Fibroblast of lung (primary cell): Measurements from ENCODE around the gene ACP4. TPM values are rescaled to one million over a fixed set of nuclear protein-coding genes. Genes with fewer than 3 reads are reported as not detected.

Experiments used
- DNase-seq, 2 donors: peaks; one replicate each; pipeline versions ENCODE4 v3.0.0 to v3.0.0-alpha.2; 2010; ENCODE audit warnings: low read depth in 2 of 2
- H2AFZ ChIP-seq: 2 replicates; pipeline ENCODE4 v1.5.1; 2012; ENCODE audit warnings: low read length, control low read depth, inconsistent platforms
- H3K27ac ChIP-seq: 2 replicates; pipeline ENCODE4 v1.5.1; 2011; ENCODE audit warnings: low read length, control low read depth; ENCODE audit not compliant: insufficient read depth
- H3K27me3 ChIP-seq: 2 replicates; pipeline ENCODE4 v1.5.1; 2011; ENCODE audit warnings: mild to moderate bottlenecking, low read length; ENCODE audit not compliant: control insufficient read depth, insufficient read depth
- H3K36me3 ChIP-seq: 2 replicates; pipeline ENCODE4 v1.5.1; 2011; ENCODE audit warnings: low read length; ENCODE audit not compliant: control insufficient read depth, insufficient read depth
- H3K4me1 ChIP-seq: 2 replicates; pipeline ENCODE4 v1.5.1; 2011; ENCODE audit warnings: low read length; ENCODE audit not compliant: control insufficient read depth, insufficient read depth; ENCODE audit errors: extremely low read depth
- H3K4me2 ChIP-seq: 2 replicates; pipeline ENCODE4 v1.5.1; 2011; ENCODE audit warnings: low read length, control low read depth; ENCODE audit not compliant: insufficient read depth; ENCODE audit errors: extremely low read depth
- H3K4me3 ChIP-seq, 4 experiments: fragments of 200-600 bp in 1 of 4; sonication (generic) in 1 of 4; replicated peaks in 1 of 4; 2 replicates each; pipeline ENCODE4 v1.5.1; 2011 to 2016; ENCODE audit warnings: low read length in 4 of 4, low read depth in 3 of 4, mild to moderate bottlenecking in 3 of 4, control low read depth in 2 of 4, inconsistent platforms in 1 of 4, mixed read lengths in 1 of 4; ENCODE audit not compliant: insufficient read depth in 1 of 4; ENCODE audit errors: control extremely low read depth in 1 of 4
- H3K79me2 ChIP-seq: 2 replicates; pipeline ENCODE4 v1.5.1; 2012; ENCODE audit warnings: mild to moderate bottlenecking, low read length, inconsistent platforms; ENCODE audit not compliant: control insufficient read depth, insufficient read depth
- H3K9ac ChIP-seq: 2 replicates; pipeline ENCODE4 v1.5.1; 2011; ENCODE audit warnings: mild to moderate bottlenecking, low read length, control low read depth; ENCODE audit not compliant: insufficient read depth
- H3K9me3 ChIP-seq: 2 replicates; pipeline ENCODE4 v1.5.1; 2012; ENCODE audit warnings: low read depth, low read length; ENCODE audit not compliant: control insufficient read depth, insufficient read depth
- H4K20me1 ChIP-seq: 2 replicates; pipeline ENCODE4 v1.5.1; 2011; ENCODE audit warnings: low read length; ENCODE audit not compliant: control insufficient read depth, insufficient read depth; ENCODE audit errors: extremely low read depth
- CTCF ChIP-seq, 2 donors: IDR thresholded peaks in 1 of 2; conservative IDR thresholded peaks in 1 of 2; 1 replicate in 1 of 2; 2 replicates in 1 of 2; pipeline ENCODE4 v1.5.1; 2011 to 2012; ENCODE audit warnings: low read length in 2 of 2, control low read depth in 1 of 2, inconsistent platforms in 1 of 2, low read depth in 1 of 2, mild to moderate bottlenecking in 1 of 2
- EZH2 ChIP-seq: IDR thresholded peaks from 2 replicates; pipeline ENCODE4 v1.5.1; 2012; ENCODE audit warnings: low read length, control low read depth, mild to moderate bottlenecking; ENCODE audit errors: missing control alignments
- polyA plus RNA-seq, 2 donors: library from polyadenylated mRNA; depleted of rRNA in 1 of 2; stranded (reverse) in 1 of 2; unstranded in 1 of 2; fragments of >200 nt; gene quantifications; 2 replicates each; pipeline ENCODE4 v1.2.1, GENCODE V29; 2011 to 2012; ENCODE audit warnings: missing spikeins in 1 of 2
- total RNA-seq: library from RNA; depleted of rRNA; stranded (reverse); fragments of >200 nt; gene quantifications from 2 replicates; pipeline ENCODE4 v1.2.1, GENCODE V29; 2014

ACP4 gene
- total and polyA plus RNA-seq, 2 donors (not counting 1 experiment from before 2014, with no cell fraction given): not detected

DNA sequence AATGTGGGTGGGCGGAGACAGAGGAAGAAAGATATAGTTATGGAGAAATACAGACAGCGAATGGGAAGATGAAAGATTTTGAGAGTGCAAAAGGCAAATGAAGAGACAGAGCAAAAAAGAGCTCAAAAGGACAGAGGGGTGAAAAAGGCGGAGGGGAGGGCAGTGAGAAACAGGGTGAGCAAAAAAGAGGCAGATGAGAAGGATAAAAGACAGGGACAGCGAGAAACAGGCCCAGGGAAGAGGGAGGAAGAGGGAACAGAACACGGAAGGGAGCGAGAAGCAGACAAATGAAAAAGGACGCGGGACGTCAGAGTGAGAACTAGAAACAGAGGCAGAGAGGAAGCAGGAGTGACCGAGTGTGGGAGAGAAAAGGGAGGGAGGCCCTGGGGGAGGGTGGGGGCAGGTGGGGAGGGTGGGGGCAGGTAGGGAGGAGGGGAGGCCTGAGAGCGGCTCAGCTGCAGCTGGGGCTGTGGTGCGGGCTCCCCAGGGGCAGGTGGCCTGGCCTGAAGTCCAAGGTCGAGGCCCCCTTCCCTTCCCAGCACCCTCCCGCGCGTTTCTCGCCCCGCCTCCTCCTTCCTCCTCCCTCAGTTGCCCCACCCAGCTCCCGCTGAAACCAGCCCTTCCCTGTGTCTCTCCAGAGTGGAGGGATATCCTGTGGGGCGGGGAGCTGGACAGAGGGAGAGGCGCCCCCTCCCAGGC is 30.5 kb downstream of the ACP4 start:
- no peak overlapping the region for H3K4me2 ChIP-seq
- no peaks in the 10 kb centered on the region for H3K9me3 ChIP-seq
- H3K27me3 ChIP-seq: peaks cover 16% of the 10 kb centered on the region
- no peaks in the 10 kb centered on the region for H4K20me1 ChIP-seq
- TF ChIP-seq CTCF (conservative IDR thresholded peaks at IDR 0.05 in 1 of 2, IDR thresholded peaks at IDR 0.05 in 1 of 2; ENCODE audit: low read depth in 1 of 2, low read length in 2 of 2) (no peak), EZH2 (peak; percentile 21)
- H2AFZ ChIP-seq: no peak overlapping the region
- no peaks in the 10 kb centered on the region for H3K79me2 ChIP-seq
- H3K27ac ChIP-seq: no peak overlapping the region
- no peak for DNase-seq
- no peaks in the 10 kb centered on the region for H3K4me1 ChIP-seq
- no peak overlapping the region for H3K9ac ChIP-seq
- no peaks in the 10 kb centered on the region for H3K36me3 ChIP-seq
- no peak overlapping the region for H3K4me3 ChIP-seq

DNA sequence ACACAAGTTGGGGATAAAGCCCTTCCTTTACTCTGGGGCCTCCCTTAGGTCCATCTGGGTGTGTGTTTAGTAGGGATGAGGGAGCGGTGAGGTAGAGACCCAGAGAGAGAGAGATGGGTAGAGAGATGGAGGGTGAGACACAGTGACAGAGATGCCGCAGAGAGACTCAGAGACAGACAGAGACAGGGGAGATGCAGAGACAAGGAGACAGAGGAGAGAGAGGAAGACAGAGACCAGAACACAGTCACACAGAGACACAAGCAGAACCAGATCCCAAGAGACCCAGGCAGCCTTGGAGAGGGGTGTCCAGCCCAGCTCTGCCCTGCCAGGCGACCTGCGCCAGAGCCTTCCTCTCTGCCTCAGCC is 31.0 kb downstream of the ACP4 start:
- H3K27ac ChIP-seq: no peak overlapping the region

GRCh38 chr19:50821622-50822021 is 31.4 kb downstream of the ACP4 start:
- DNase-seq: no peak
- no peaks in the 10 kb centered on the region for H3K9me3 ChIP-seq
- no peak overlapping the region for H3K27ac ChIP-seq
- H3K4me1 ChIP-seq: no peaks in the 10 kb centered on the region
- H3K36me3 ChIP-seq: no peaks in the 10 kb centered on the region
- H3K4me2 ChIP-seq: no peak overlapping the region
- H3K9ac ChIP-seq: no peak overlapping the region
- peaks cover 16% of the 10 kb centered on the region for H3K27me3 ChIP-seq
- H3K4me3 ChIP-seq: no peak overlapping the region
- H4K20me1 ChIP-seq: no peaks in the 10 kb centered on the region
- TF ChIP-seq CTCF (conservative IDR thresholded peaks at IDR 0.05 in 1 of 2, IDR thresholded peaks at IDR 0.05 in 1 of 2; ENCODE audit: low read depth in 1 of 2, low read length in 2 of 2) (no peak), EZH2 (no peak)
- no peak overlapping the region for H2AFZ ChIP-seq
- no peaks in the 10 kb centered on the region for H3K79me2 ChIP-seq

More for the DNA sequence above, 31.0 kb downstream of the ACP4 start:
- Histone ChIP-seq H3K4me3 (no peak overlapping the region), H3K9ac (no peak overlapping the region), H3K4me2 (no peak overlapping the region), H3K79me2 (no peaks in the 10 kb centered on the region), H3K4me1 (no peaks in the 10 kb centered on the region), H4K20me1 (no peaks in the 10 kb centered on the region), H3K36me3 (no peaks in the 10 kb centered on the region), H3K9me3 (no peaks in the 10 kb centered on the region), H3K27me3 (peaks cover 16% of the 10 kb centered on the region), H2AFZ (no peak overlapping the region)
- DNase-seq: no peak
- no peak for TF ChIP-seq EZH2
- no peak for TF ChIP-seq CTCF (conservative IDR thresholded peaks at IDR 0.05 in 1 of 2, IDR thresholded peaks at IDR 0.05 in 1 of 2; ENCODE audit: low read depth in 1 of 2, low read length in 2 of 2)
